Measurements from ENCODE around the gene ETS1.

ETS1 gene

DNA sequence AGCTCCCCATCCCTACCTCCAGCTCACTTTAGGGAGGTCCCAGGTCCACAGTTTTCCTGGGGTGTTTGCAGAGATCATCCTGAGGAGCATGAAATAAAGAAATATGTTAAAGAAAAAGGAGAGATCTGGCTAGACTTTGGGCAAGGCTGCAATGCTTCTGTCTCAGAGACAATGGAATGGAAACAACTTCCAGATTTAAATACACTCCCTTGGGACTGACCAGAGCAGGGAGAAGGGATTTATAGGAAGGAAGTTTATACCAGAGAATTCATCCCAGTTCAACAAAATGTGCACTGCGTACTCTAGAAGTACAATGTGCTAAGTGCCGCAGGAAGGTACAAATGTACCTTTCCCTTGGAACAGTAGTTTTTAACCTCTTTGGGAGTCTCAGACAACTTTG is 40.4 kb downstream of the ETS1 start:
- Histone ChIP-seq H3K36me3 (replicated peaks) (no peaks in the 10 kb centered on the region), H3K9me3 (no peaks in the 10 kb centered on the region), H3K4me3 (no peak overlapping the region), H3K27me3 (ENCODE audit: low read depth) (peaks cover 4% of the 10 kb centered on the region; the same call in 1 of the 2 replicates), H3K4me1 (no peaks in the 10 kb centered on the region; the same call in 1 of the 2 replicates)
- in situ Hi-C loops (cut with MboI; ENCODE audit: low sequenced_read_pairs) = no loop called here
- no peak for DNase-seq (ENCODE audit: low spot score in 2 of 2)

DNA sequence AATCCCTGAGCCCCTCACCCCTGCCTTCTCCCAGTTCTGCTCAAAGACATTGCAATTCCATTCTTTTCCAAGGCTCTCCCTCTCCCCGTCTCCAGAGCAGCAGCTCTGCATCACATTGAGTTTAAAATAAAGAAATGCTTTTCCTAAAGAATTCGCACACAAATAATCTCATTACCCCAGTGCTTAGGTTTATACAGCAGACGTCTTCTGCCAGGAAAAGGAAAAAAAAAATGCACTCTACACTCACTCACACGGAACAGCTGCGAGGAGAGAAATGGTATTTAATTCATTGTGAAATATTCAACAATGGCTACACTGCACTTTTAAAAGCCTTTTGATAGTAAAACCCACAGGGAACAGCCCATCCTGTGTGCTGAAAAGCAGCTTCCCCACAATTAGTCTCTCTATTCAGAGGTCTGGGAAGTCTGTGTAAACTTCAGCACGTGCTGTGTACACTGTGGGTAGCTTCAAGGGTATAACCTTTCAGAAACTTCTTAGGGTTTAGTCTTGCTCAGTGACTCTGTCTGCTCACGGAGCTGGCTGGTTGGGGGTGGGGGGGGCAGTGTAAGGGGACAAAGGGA is 42.8 kb downstream of the ETS1 start:
- no peaks in the 10 kb centered on the region for H3K9me3 ChIP-seq
- in situ Hi-C loops (cut with MboI; ENCODE audit: low sequenced_read_pairs) = no loop called here
- DNase-seq (ENCODE audit: low spot score in 2 of 2) = peak; percentile 42 to 72
- H3K4me3 ChIP-seq = no peak overlapping the region
- H3K36me3 ChIP-seq (replicated peaks) = no peaks in the 10 kb centered on the region
- no peaks in the 10 kb centered on the region; the same call in 1 of the 2 replicates for H3K4me1 ChIP-seq
- H3K27me3 ChIP-seq (ENCODE audit: low read depth) = peaks cover 6% of the 10 kb centered on the region

DNA sequence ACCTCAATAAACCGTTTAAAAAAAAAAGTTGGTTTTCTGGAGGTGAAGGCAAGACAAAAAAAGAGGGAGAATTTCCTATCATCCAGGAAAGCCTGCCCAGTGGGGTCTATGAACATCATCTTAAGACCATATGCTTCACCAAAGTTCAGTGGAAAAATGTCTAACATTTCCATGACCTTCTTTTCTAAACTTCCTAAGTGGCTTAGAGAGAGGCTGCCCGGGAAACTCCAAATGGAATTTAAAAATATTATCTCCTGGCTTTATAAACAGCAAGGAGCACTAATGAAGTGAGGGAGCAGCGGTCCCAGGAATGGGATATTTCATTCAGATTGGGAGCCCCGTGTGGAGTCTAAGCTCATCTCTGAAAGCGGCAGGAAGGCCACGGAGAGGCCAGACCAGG is 46.9 kb downstream of the ETS1 start:
- no peaks in the 10 kb centered on the region for H3K9me3 ChIP-seq
- H3K4me3 ChIP-seq = no peak overlapping the region
- DNase-seq (ENCODE audit: low spot score in 2 of 2) = no peak
- in situ Hi-C loops (cut with MboI; ENCODE audit: low sequenced_read_pairs) = no loop called here
- H3K36me3 ChIP-seq (replicated peaks) = no peaks in the 10 kb centered on the region
- H3K27me3 ChIP-seq (ENCODE audit: low read depth) = peaks cover 31% of the 10 kb centered on the region
- no peaks in the 10 kb centered on the region; the same call in 1 of the 2 replicates for H3K4me1 ChIP-seq

DNA sequence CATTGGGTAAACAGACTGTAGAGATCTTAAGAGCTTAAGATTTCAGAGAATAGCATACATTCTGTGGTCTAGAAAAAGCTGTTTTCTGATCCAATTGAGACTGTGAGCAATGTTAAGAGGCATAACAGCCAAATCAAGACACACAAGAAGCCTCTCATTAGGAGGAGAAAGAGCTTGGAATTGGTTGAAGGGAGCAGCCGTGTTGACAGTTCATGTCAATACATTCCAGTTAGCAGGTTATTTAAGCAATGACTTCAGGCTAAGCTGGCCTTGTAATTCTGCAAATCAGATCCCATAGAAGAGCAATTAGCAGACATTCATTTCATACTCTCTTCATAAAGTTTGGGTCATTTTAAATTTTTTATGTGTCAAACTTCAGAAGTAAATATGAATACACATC is 50.9 kb downstream of the ETS1 start:
- no peaks in the 10 kb centered on the region for H3K9me3 ChIP-seq
- no peak for DNase-seq (ENCODE audit: low spot score in 2 of 2)
- H3K4me3 ChIP-seq = no peak overlapping the region
- H3K4me1 ChIP-seq = peaks cover 9% of the 10 kb centered on the region
- in situ Hi-C loops (cut with MboI; ENCODE audit: low sequenced_read_pairs) = no loop called here
- H3K27me3 ChIP-seq (ENCODE audit: low read depth) = peaks cover 32% of the 10 kb centered on the region
- no peaks in the 10 kb centered on the region for H3K36me3 ChIP-seq (replicated peaks)

DNA sequence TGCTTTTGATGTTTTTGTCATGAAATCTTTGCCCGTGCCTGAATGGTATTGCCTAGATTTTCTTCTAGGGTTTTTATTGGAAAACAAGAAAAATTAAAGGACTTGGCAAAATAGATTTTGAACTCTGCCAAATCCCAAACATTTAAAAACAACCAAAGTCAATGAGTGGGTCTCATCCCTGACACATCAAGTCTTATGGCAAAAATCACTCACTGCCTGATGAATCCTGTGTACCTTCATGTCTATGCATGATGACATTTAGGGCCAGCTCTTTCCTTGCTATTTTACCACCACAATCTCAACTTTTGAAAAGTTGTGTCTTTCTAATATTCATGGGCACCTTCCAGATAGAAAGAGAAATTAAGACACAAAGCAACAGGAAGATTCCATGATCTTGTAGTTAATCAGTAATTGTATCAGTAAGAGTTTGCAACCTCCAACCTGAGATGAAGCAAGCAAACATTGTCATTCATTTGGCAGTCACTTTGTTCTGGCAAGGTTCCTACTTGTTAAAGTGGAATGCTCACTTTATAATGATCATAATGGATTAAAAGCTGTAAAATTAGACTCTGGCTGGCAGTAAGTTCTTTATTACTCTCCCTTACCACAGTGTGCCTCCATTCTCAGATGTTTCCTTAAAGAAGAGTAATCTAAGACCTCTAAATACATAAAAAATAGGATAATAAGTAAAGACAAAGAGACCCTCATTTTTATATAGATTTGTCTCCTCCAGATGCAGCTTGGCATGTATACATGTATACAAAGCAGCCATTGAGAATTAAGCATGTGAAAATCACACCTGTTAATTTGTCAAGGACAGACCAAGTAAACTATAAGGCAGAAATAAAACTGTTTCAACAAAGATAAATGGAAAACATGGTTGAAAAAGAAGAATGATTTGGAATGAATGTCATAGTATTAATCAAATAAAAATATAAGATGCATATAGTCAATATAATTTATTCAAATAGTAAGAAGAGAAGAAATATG is 51.6 kb downstream of the ETS1 start:
- no peaks in the 10 kb centered on the region for H3K36me3 ChIP-seq (replicated peaks)
- in situ Hi-C loops (cut with MboI; ENCODE audit: low sequenced_read_pairs) = no loop called here
- no peak for DNase-seq (ENCODE audit: low spot score in 2 of 2)
- no peaks in the 10 kb centered on the region for H3K9me3 ChIP-seq
- peaks cover 9% of the 10 kb centered on the region for H3K4me1 ChIP-seq
- no peak overlapping the region for H3K4me3 ChIP-seq
- H3K27me3 ChIP-seq (ENCODE audit: low read depth) = peaks cover 35% of the 10 kb centered on the region

DNA sequence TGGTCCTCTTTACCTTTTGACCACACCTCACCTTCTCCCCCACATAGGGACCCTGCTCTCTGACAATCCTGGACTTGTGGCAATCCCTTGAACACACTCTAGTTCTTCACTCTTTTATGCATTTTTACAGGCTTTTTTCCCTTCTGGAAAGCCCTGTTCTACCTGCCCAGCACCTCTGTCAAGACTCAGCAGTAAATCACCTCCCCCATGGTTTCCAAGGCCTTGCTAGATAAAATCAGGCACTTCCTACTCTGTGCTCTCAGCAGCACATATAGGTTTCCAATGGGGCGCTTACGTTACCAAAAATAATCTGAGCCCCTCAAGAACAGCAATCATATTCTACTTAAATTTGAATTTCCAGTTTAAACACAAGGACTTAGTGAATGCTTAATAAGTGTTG is 53.9 kb downstream of the ETS1 start:
- no peak for DNase-seq (ENCODE audit: low spot score in 2 of 2)
- Histone ChIP-seq H3K4me3 (no peak overlapping the region), H3K36me3 (replicated peaks) (no peaks in the 10 kb centered on the region), H3K27me3 (ENCODE audit: low read depth) (peaks cover 38% of the 10 kb centered on the region), H3K4me1 (peaks cover 9% of the 10 kb centered on the region), H3K9me3 (no peaks in the 10 kb centered on the region)
- in situ Hi-C loops (cut with MboI; ENCODE audit: low sequenced_read_pairs) = no loop called here

DNA sequence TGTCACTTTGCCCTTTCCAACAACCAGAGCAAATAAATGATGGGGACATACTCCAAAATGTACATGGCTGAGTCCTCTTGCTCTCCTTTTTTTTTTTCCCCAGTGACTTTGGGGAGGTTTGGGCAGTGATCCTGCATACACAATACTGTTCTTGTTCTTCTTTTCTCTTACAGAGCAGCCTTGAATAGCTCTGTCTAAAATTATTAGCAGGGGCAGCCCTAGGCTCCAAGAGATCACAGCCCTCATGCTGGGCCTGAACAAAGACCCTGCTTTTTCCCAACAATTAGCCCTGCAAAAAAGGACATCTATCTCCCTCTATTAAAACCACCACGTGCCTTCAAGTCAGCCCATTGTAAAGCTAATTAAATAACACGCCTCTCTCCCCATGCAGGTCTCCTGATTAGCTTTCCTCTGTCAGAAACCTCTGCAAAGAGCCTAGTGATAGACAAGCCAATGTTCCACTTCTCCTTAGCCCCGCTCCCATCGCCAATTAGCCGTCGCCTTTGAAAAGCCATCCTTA is 54.7 kb downstream of the ETS1 start:
- H3K4me3 ChIP-seq = no peak overlapping the region
- in situ Hi-C loops (cut with MboI; ENCODE audit: low sequenced_read_pairs) = no loop called here
- H3K27me3 ChIP-seq (ENCODE audit: low read depth) = peaks cover 35% of the 10 kb centered on the region
- peak; percentile 65 to 73 for DNase-seq (ENCODE audit: low spot score in 2 of 2)
- H3K36me3 ChIP-seq (replicated peaks) = no peaks in the 10 kb centered on the region
- H3K4me1 ChIP-seq = peaks cover 9% of the 10 kb centered on the region
- H3K9me3 ChIP-seq = no peaks in the 10 kb centered on the region

DNA sequence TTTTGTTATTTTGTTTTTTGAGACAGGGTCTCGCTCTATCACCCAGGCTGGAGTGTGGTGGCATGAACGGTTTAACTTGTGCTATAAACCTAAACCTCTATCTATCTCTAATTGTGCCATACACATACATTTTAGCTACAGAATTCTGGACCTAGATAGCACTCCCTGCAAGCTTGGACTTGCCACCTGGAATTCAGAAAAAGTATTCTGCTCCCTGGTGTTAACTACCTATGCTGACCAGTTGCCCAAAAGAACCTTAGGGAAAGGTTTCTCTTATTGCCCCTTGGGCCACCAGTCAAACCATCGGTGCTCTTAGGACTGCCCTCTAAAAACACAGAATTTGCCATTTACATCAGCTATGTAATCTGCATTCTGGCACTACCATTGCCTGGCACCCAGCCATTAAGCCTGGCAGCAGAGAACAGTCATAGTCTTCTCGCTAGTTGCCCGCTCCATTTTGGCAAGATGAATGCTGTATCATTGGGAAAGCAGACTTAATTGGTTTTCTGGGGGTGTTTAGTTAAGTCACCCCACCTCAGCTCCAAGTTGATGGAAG is 55.3 kb downstream of the ETS1 start:
- in situ Hi-C loops (cut with MboI; ENCODE audit: low sequenced_read_pairs) = no loop called here
- Histone ChIP-seq H3K4me1 (peaks cover 9% of the 10 kb centered on the region), H3K9me3 (no peaks in the 10 kb centered on the region), H3K36me3 (replicated peaks) (no peaks in the 10 kb centered on the region), H3K4me3 (no peak overlapping the region), H3K27me3 (ENCODE audit: low read depth) (peaks cover 30% of the 10 kb centered on the region)
- no peak for DNase-seq (ENCODE audit: low spot score in 2 of 2)

DNA sequence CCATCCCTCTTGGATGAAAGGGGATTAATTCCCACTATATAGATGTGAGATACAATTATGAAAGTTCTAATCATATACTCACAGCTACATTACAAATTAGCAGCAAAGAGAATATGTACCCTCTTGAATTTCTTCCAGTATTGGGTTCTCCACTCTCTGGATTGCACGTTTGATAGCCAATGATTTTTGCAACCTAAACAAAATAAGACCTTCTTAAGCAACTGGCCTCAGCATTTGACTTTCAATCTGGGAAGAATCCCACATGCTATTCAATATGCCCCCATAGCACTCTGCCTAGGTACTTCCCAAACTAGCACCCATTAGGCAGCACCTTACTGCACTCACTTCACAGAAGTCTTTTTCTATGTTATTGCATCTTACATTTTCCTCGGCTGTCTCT is 55.8 kb downstream of the ETS1 start:
- H3K9me3 ChIP-seq = no peaks in the 10 kb centered on the region
- H3K4me1 ChIP-seq = peaks cover 9% of the 10 kb centered on the region
- no peaks in the 10 kb centered on the region for H3K36me3 ChIP-seq (replicated peaks)
- peaks cover 27% of the 10 kb centered on the region for H3K27me3 ChIP-seq (ENCODE audit: low read depth)
- H3K4me3 ChIP-seq = no peak overlapping the region
- no peak for DNase-seq (ENCODE audit: low spot score in 2 of 2)
- in situ Hi-C loops (cut with MboI; ENCODE audit: low sequenced_read_pairs) = no loop called here

DNA sequence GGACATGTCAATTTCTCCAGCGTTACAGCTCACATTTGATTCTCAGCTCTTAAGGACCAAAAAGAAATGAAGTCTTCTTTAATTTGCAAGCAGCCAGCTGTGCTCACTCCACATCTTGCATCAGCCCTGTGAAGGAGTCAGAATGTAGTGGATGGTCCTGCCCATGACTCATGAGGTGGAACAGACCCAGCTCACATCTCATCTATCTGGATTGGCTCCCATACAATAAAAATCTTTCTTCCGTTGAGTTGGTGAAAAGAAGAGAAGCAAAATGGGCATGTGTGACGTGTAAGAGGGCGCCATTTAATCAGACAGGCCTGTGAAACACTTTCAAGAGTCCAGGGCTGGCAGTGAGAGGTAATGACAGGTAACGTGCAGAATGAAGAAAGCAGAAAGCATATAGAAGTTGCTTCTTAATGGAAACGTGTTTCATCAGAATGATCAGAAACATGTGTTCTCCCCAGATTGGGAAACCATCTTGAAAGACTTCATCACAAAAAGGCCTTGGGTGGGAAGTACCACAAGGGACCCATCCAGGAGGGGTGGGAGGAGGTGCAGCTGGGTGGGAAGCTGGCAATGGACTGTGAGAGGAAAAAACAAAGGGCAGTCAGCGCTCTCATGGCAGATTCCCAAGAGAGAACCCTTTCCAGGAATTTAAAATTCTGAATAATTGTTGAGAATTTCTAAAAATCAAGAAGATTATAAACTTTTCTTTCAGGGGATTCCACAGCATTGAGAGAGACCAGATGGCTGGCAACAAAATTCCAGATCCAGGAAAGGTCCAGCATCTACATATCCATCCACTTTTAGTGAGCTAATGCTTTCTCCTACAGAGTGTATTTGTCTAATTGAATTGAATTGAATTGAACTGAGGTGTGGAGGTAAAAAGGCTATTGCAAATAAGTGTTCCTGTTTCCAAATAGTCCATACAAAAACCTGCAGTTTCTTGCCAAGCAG is 57.0 kb downstream of the ETS1 start:
- in situ Hi-C loops (cut with MboI; ENCODE audit: low sequenced_read_pairs) = no loop called here
- peaks cover 9% of the 10 kb centered on the region for H3K4me1 ChIP-seq
- H3K27me3 ChIP-seq (ENCODE audit: low read depth) = peaks cover 27% of the 10 kb centered on the region
- no peaks in the 10 kb centered on the region for H3K36me3 ChIP-seq (replicated peaks)
- H3K9me3 ChIP-seq = no peaks in the 10 kb centered on the region
- no peak overlapping the region for H3K4me3 ChIP-seq
- no peak for DNase-seq (ENCODE audit: low spot score in 2 of 2)

DNA sequence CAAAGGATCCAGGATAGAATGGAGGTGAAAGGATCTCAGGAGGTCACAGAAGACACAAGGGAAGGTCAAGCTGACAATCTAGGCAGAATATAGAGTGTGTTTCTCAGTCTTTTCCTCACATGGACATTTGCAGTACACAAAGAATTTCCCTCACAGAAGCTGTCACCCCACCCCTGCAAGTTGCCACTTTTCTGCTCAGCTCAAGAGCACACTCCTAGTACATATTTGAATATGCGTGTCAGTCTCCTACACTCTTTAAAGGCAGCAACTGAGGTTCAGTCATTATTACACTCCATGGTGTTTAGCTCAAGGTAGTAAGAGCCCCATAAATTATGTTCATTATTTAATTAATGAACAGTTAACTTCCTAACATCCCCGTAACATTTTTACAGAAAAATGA is 59.1 kb downstream of the ETS1 start:
- in situ Hi-C loops (cut with MboI; ENCODE audit: low sequenced_read_pairs) = no loop called here
- H3K9me3 ChIP-seq = no peaks in the 10 kb centered on the region
- no peaks in the 10 kb centered on the region for H3K36me3 ChIP-seq (replicated peaks)
- H3K4me3 ChIP-seq = no peak overlapping the region
- no peak for DNase-seq (ENCODE audit: low spot score in 2 of 2)
- H3K4me1 ChIP-seq = peaks cover 9% of the 10 kb centered on the region
- peaks cover 22% of the 10 kb centered on the region for H3K27me3 ChIP-seq (ENCODE audit: low read depth)

DNA sequence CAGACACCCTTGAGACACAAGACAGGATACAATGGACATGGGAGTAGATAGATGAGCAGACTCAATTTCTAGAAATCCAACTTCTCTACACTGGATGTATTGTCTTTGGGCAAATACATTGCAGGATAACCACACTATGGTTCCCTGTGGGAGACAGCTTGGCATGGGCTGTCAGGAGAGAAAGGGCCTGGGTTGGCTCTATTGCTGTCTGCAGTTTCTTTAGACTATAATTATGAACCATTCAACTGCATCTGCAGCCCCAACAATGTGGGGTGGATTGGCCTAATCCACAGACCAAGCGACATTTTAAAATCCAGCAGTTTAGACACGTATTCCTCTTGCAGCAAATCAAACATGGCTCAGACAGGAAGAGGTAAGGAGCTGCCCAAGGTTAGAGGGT is 60.3 kb downstream of the ETS1 start:
- Histone ChIP-seq H3K9me3 (no peaks in the 10 kb centered on the region), H3K4me3 (no peak overlapping the region), H3K36me3 (replicated peaks) (no peaks in the 10 kb centered on the region), H3K4me1 (peaks cover 8% of the 10 kb centered on the region), H3K27me3 (ENCODE audit: low read depth) (peaks cover 22% of the 10 kb centered on the region)
- in situ Hi-C loops (cut with MboI; ENCODE audit: low sequenced_read_pairs) = no loop called here
- no peak for DNase-seq (ENCODE audit: low spot score in 2 of 2)

Data from HAP-1 (cell line).